GM18499 (cell line): ENCODE data around the gene IGSF9B.

Experiments used
- ATAC-seq: cut with Tn5 transposase; IDR thresholded peaks from one replicate; pipeline ENCODE4 v1.9.1; 2021; ENCODE audit warnings: moderate number of reproducible peaks; ENCODE audit not compliant: insufficient read depth, unreplicated experiment

IGSF9B gene

DNA sequence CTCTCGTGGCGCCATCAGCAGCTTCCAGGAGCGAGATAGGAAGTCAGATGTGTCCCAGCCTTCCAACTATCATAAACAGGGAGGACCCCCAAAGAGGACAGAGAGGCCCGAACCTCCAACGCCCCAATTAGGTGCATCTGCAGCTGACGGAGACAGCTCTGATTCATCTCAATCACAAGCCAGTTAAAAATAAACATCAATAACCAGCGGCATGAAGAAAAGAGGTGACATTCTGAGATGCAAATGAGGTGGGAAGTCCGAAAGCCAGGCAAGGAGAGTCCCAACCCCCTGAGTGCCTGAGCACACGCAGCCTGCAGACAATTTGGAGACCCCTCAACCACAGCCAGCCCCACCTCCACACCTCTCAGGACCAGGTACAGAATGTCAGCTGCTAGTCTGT is 28.1 kb upstream of the IGSF9B start:
- ATAC-seq: peak; percentile 52

DNA sequence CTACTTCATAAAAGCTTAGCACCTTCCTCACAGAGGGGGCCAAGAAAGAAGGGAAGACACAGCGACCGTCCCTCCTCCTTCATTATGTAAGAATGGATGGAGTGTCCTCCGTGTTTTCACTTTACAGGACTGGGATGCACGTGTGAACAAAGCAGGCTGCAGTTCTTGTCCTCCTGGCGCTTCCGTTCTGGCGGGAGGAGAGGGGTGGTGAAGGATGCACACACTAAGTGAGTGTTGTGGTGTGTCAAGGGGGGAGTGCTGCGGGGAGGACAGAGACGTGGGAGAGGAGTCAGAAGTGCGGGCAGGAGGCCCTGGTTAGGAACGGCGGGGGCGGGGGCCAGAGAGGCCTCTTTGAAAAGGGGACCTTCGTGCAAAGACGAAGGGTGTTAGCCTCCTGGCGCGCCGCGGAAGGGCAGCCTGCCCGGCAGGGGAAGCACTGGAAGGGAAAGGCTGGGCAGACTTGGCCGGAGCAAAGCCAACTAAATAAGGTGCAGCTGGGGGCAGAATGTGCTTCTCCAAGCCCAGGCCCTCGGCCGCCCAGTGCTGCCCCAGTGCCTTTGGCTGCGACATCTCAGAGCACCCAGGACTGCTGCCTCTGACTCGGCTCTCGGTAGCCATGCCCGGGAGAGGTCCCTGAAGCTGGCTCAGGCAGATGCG is 27.0 kb upstream of the IGSF9B start:
- no peak for ATAC-seq

DNA sequence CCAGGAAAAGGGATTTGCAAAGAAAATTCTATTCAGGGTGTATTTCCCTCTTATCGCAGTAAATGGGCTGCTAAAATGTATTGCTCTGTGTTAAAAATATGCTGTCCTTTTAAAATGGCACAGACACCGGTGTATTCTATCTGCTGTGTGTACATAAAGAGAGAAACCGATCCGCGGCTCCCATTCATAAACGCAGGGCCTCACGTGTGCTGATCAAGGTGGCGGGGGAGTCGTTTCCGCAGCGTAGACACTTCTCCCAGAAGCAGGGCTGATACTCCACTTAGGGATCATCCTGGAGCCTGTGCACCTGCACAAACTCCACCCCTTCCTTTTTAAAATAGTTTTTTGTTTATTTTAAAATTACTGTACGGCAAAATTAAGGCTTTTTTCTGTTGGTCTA is 26.1 kb upstream of the IGSF9B start:
- no peak for ATAC-seq

DNA sequence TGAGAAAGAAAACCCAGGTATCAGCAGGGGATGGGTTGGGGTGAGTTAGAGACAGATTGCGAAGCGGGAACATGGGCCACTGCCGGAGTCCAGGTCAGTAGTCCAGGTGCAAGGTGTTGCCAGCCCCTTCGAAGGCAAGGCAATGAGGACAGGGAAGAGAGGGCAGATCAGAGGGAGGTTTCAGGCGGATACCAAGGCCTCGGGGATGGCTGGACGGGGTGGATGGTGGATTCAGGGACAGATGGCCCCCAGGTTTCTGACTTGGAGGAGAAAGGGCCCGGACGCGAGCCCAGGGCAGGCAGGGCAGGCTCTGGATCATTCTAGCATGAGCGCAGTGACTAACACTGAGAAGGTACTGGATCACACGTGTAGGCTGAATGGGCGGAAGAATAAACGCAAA is 25.4 kb upstream of the IGSF9B start:
- no peak for ATAC-seq

DNA sequence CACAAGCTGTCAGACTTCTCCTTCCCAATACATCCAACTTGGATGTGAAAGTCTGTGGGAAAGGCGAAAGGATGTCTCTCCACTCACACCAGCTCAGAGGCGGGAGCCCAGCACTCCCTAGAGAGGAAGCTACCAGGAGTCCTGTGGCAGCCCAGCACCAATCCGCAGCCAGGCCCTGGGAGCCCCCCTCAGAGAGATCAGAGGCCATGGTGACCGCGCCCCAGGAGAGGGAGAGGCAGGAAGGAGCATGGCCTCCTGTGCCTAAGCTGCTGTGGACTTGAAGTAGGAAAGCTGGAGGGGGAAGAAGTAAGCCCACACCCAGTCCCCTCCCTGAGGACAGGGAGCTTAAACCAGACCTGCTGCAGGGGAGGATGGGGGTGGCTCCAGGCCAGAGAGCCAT is 24.4 kb upstream of the IGSF9B start:
- no peak for ATAC-seq

DNA sequence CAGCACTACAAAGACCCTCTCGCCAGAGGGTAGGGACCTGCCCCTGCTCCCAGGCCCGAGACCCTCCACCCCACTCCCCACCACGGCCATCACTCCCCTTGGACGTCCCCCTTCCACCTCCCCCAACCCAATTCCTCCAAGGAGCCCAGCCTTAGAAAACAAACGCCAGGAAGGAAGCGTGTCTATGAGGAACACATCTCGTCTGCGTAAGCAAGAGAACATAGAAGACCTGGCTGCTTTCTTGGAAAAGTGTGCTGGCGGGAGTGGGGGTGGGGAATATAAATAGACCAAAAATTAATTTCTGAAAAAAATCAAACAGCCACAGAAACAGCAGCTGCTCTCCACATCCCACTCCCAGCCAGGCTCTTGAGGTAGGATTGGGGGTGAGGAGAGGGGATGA is 23.9 kb upstream of the IGSF9B start:
- no peak for ATAC-seq

DNA sequence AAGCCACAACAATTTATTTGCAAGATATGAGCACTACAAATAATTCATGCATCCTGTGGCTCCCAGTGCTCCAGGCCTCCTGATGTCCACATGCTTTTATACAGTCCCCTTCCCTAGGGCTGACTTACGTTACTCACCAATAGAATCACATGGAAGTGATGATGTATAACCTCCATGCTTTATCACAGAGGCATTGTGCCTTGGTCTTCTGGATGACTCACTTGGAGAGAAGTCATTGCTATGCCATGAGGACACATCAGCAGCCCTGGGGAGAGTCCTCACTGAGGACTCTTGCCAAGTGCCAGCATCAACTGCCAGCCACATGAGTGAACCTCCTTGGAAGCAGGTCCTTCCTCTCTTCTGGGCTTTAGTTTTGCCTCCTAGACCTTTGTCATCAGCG is 22.0 kb upstream of the IGSF9B start:
- no peak for ATAC-seq

DNA sequence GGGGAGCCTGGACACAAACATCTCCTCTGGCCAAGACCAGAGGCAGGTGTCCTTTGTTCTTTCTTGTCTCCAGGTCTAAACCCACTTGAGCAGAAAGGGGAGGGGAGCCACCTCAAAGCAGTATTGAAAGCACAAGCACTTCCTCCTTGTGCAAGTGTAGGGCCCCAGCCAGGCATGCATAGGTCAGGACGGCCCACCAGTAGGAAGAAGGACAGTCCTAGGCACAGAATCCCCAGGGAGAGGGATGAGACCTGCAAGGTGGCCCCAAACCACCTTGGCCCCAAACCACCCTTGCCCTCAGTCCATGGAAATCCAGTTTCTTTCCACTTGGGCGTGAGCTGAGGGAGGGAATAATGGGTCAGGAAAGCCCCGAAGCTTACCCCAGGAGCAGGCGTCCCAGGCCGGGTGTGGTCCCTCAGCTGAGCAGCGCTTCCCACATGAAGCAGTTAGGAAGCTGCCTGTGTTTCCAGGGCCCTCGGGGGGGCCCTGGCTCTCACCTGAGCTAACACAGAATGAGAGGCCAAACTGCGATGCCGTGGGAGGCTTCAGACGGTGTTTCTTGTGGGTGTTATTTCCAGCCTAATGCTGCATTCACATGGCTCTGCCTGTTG is 20.4 kb upstream of the IGSF9B start:
- peak; percentile 95 for ATAC-seq

DNA sequence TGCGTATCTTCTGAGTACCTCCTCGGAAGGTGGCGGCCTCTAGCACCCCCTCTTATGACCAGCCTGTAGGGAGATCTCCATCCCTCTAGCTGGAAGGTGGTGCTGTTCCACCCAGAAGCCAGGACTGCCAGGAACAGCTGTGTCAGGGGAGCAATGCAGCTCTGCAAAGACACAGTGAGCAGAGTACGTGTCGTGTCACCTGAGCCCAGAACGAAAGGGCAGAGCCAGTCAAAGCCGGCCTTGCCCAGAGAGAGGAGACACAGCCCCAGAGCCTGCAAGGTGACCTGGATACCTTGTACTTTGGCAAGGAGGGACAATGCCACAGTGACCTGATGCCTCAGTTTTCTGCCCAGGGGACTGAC is 18.7 kb upstream of the IGSF9B start:
- ATAC-seq: no peak

DNA sequence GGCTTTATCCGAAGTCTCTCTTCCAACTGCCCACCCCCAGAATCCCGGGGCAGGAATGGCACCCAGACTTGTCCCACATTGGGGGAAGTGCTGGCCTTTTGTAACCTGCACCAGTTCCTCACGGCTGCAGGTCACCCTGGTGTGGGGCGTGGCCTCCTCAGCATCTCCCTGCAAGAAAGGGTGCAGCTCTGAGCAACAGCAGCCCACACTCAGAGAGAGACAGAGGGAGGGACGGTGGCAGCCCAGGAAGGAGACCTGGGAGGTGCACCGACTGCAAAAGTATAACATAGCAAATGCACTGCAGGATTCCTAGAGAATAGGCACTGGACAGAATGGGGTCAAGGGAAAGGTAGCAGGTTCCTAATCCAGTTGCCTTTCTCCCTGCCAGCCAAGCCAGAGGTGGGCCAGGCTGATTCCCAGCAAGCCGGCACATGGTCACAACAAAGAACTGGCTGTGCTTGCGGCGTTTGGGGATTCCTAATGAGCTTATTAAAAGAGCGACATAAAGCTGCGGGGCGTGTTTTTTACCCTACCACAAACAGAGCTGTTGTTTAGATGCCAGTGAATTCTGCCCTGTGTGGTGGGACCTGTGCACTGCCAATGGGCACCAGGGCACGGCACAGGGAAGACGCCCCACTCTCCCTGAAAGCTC is 18.2 kb upstream of the IGSF9B start:
- no peak for ATAC-seq

DNA sequence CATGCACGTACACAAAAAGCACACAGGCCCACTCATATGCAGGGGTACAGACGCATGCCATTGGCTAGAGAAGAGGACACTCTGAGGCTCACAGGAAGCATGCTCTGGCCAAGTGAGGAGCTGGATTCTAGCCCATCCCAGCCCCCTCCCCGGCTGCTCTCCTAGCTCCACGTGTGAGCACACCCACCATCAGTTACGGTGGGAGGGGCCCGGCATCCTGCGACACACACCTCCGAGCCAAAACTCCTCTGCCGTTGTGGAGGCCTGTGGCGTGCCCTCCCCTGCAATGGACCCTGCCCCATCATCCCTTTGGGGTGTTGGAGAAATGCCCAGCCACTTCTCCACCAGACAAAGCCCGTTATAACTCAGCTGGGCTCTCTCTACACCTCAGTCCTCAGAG is 15.1 kb upstream of the IGSF9B start:
- no peak for ATAC-seq

DNA sequence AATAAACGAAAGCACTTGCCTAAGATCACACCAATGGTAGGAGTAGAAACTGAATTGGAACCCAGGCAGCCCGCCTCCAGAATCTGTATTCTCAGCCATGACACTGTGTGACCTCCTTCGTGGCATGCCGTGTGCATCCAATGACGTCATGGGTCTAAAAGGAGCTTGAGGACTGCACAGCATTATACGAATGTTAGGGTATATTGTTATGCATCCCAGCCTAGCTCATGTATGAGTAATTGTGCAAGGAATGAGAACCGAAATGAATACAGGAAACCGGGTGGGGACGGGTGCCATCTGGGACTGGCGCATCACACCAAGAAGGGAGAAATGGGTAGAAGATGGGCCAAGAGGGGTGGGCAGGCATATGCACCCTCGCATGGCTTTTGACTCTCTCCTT is 12.3 kb upstream of the IGSF9B start:
- ATAC-seq: no peak

DNA sequence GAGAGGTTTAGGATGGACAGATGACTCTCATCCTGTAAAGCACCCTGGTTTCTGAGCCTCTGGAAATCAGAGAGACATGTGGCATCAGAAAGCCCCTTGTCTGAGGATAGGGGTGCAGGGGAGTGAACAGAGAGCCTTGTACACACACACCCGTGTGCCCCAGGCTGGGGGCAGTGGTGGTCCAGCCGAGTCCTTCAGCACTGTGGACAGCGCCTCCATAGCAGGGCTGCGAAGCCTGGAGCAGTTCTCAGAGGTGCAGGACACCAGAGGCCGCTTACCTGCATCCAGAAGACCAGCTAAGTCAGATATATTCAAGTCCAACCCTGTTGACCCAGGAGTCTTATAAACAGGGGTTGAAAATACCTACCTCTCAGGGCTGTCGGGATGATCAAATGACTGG is 11.5 kb upstream of the IGSF9B start:
- no peak for ATAC-seq

DNA sequence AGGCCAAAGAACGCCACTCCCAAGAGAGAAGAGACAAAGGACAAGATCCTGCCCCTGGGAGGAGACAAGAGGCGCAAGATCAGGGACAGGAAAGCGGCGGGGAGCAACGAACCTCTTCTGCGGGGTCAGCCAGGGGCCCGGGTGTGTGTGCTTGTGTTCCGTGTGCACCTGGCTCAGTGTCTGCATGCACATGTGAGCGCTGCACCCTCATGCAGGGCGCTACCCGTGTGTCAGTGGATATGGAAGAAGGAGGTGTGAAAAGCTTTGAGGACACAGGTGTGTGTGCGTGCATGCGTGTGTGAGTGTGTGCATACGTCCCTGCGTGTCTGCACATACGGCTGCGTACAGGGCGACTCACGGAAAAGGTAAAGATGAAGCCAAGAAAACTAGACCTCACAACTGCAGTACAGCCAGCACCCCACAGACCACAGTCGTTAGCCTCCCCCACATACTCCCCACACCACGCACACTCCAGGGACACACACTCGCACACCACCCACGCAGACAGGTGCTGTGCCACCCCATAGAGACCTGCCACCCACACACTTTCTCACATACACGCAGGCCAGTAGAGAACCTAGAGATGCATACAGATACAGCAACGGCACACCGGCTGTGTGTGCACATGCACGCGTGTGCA is 11.0 kb upstream of the IGSF9B start:
- no peak for ATAC-seq

DNA sequence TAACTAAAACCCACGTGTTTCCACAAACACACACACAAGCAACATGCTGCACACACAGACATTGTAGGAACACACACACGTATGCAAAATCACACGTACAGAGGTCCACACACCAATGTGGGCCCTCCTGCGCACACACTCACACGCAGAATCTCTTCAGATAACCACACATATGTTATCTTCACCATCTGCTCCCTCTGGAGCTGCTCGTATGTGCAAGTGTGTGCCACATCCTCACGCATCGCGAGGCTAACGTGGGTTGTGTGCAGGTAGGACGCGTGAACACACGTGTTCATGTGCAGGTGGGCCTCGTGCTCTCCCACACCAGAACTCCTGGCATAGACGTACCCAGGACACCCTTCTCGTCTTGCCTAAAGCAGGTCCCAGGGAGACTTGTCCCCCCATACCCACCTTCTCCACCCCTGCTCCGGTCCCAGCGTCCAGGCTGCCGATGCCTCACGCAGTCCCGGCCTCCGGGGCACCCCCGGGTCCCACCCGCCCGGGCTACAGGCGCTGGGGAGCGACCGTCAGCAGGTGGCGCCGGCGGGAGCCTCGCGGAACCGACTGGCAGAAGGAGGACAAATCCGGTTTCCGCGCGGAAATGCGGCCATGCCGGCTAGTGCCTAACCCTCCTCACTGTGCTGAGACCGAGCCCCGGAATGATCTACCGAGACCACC is 10.3 kb upstream of the IGSF9B start:
- ATAC-seq: no peak

DNA sequence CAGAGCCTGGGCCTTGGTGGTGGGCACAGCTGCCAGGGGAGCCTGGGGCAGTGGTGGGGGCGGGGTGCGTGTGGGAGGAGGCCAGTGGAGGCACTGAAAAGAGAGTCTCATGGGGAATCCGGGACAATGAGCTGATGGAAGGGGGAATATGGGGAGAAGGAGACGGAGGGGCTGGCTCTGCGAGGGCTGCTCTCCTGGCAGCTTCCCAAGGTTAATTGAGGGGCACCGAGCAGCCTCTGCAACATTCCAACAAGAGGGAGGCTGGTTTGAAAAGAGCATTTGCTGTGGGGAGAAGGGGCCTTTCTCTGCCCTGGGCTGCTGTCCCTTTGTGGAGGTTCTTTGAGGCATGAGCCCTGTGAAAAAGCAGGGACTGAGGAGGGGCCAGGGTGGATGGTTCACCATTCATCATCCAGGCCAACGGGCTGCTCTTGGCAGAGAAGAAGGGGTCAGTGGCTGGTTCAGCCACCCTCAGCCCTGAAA is 9.4 kb upstream of the IGSF9B start:
- no peak for ATAC-seq

DNA sequence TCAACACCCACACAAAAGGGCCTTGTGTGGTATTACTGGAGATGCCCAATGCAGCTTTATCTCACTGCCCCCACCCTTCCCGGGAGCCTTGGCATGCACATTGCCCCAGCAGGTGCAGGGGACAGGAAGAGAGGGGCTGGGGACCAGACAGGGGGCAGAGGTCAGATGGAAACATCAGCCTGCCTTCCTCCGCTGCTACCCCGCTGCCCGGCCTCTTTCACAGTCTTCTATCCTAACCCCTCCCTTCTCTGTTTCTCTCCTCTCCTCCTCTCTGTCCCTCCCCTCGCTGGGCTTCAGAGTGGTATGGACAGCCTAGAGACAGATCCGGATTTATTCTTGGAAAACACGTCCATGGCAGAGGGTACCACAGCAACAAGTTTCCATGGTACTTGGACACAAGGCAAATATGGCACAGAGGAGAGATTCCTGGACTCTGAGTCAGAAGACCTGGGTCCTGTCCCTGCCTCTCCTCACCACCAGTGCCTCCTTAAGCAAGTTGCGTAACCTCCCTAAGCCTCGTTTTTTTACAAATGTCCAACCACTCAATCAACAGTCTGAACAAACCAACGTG is 8.3 kb upstream of the IGSF9B start:
- ATAC-seq: no peak

DNA sequence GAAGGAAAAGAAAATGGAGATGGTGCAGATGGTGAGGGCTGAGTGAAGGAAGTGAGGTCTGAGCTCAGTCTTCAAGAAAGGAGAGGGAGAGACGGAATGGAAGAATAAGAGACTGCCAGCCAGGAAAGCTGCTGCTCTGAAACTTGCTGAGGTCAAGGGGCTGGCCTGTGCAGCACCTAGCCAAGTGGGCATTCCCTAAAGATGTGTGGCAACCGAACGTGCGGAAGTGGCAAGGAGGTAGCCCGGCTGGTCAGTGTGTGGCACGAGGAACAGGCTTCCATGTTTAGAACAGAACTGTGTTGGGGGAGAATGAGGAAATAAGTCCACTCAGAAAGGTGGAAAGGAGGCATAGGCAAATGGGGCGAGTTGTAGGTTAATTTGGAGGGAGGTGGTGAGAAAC is 7.6 kb upstream of the IGSF9B start:
- no peak for ATAC-seq

DNA sequence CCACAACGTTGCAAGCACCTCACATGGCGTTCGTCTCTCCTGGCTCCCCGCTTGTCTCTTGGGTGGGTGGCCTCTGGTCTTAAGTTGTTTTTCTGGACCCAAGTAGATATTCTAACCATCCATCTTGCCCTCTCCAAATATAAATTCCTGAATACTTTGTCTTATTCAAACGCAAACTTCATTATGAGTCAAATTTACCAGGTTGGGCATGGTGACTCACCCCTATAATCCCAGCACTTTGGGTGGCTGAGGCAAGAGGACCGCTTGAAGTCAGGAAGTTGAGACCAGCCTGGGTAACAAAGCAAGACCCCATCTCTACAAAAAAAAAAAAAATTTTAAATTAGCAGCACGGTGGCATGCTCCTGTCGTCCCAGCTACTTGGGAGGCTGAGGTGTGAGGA is 5.1 kb upstream of the IGSF9B start:
- no peak for ATAC-seq

DNA sequence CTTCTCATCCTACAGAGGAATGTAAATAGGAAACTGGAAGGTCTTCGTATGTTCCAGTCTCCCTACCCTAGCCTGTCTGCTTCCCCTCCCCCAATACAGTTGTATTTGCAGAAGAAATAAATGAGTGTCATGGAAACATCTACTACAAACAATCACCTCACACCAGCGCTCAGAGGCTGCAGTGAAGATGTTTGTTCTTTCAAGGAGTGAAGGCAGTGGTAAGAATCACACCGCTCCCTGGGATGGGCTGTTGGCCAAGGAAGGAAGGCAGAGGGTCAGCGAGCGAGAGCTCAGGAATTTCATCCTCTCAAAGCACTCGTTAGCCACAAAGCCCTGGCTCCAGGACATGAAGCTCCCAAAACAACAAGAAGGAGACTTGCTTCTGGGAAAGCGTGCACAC is 1.1 kb upstream of the IGSF9B start:
- no peak for ATAC-seq
